Coronary artery (tissue), 2 donors: Measurements from ENCODE around the gene TRIM67.

ENCODE experiments used
- DNase-seq: peaks from one replicate; pipeline ENCODE4 v3.0.0-alpha.2; 2017; ENCODE audit warnings: low spot score
- H3K27ac ChIP-seq, 2 donors: fragments of 200-600 bp; sonication (generic); one replicate each; pipeline ENCODE4 v1.5.1; 2016 to 2019
- H3K4me3 ChIP-seq: fragments of 200-600 bp; sonication (generic); 2 replicates; pipeline ENCODE4 v1.5.1; 2016; ENCODE audit warnings: mild to moderate bottlenecking, moderate library complexity
- CTCF ChIP-seq: fragments of 200-600 bp; sonication (generic); IDR thresholded peaks from one replicate; pipeline ENCODE4 v1.5.1; 2019; ENCODE audit warnings: antibody characterized with exemption

Gene TRIM67

DNA sequence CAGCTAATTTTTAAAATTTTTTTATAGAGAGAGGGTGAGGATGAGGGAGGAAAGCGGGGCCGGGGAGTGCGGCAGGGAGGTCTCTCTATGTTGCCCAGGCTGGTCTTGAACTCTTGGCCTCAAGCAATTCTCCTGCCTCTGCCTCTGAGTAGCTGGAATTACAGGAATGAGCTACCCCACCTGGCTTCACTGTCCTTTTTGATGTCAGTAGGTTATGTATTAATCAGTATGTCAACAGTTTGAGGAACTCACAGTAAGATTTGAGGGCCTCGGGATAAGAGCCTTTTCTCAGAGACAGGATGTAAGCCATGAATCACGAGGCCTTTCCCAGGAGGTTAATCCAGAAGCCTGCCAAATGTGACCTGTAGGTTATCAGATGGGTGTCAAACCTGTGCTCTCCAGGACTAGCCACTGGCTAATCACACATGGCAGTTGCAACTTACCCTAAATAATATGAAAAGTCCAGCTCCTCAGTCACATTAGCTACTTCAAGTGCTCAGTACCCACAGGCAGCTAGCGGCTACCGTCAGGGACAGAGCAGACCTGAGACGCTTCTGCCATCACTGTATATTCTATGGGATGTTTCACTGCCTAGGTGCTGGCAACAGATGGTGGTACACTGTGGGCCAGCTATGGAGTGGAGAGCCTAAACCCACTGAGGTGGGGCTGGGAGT is 33.1 kb downstream of the TRIM67 start:
- no peak for DNase-seq
- TF ChIP-seq CTCF, result no peak
- Histone ChIP-seq H3K4me3 (no peak overlapping the region), H3K27ac (no peak overlapping the region)

DNA sequence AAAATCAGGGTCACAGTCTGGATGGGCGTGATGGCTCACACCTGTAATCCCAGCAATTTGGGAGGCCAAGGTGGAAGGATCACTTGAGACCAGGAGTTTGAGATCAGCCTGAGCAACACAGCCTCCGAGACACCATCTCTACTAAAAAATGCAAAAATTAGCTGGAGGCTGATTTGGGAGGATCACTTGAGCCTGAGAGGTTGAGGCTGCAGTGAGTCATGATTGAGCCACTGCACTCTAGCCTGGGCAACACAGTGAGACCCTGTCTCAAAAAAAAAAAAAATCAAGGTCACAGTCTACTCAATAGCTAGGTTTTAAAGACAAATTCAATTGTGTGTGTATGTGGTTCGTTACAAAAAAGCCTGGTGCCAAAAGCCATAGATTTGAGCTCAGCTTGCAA is 34.4 kb downstream of the TRIM67 start:
- Histone ChIP-seq H3K4me3 (no peak overlapping the region), H3K27ac (no peak overlapping the region)
- DNase-seq, result no peak
- TF ChIP-seq CTCF, result no peak

DNA sequence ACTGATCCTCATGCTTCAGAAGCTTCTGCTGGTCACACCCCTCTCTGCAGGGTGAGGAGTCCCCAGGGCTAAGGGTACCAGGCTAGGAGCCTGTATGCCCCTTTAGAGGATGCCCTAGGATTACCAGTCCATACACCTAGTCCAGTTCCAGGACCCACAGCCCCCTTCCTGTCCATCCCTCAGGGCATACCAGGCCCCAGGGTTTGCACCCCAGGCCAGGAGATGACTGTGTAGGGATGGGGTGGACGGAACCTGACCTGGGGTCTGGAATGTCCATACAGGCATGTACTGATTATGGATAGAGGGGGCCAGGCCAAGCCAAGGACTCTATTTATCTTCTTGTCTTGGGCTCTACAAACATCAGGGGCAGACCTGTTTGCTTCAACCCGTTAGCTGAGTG is 34.9 kb downstream of the TRIM67 start:
- DNase-seq, result no peak
- H3K4me3 ChIP-seq, result no peak overlapping the region
- no peak for TF ChIP-seq CTCF
- H3K27ac ChIP-seq, result no peak overlapping the region

GRCh38 chr1:231199868-231200267 is 38.0 kb downstream of the TRIM67 start:
- no peak for DNase-seq
- TF ChIP-seq CTCF, result no peak
- H3K27ac ChIP-seq, result no peak overlapping the region
- no peak overlapping the region for H3K4me3 ChIP-seq

DNA sequence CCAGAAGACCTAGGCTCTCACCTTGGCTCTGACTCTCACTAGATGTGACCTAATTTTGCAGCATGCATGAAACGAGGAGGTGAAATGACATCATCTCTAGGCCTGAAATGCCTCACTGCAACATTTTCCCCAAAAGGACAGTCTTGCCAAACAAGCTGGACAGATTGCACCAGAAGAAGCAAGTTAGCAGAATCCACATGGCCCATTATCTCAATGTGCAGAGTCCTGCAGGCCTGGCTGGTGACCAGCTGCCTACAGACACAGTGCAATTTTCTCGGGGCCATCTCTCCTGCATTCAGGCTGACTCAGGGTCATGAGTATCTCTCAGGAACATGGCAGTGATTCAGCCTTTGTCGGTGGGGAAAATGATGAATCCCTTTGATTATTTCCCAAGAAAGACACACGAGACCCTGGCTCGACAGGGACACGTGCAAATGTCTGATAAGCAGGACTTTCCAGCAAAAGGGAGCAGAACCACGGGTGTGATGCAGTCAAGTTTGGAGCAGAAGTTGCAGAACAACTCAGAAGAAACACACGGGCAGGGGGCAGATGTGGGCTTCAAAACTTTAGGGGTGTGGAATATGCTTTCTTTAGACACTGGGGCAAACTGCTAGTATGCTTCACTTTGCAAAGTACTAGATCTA is 38.7 kb downstream of the TRIM67 start:
- Histone ChIP-seq H3K4me3 (no peak overlapping the region), H3K27ac (no peak overlapping the region)
- DNase-seq, result no peak
- no peak for TF ChIP-seq CTCF

- DNase-seq, result no peak
- H3K4me3 ChIP-seq, result no peak overlapping the region
- no peak overlapping the region for H3K27ac ChIP-seq
- TF ChIP-seq CTCF, result no peak
Measured at GRCh38 chr1:231201375-231201978, 39.6 kb downstream of the TRIM67 start.
